Bronchial epithelial cell (primary cell): ENCODE results near the gene PNKP. TPM values are rescaled to one million over a fixed set of nuclear protein-coding genes. Genes with fewer than 3 reads are reported as not detected.
"Not testable (repeated sequence)": the region's sequence is repeated elsewhere in the genome, so short reads cannot be mapped to it uniquely, and the experiment has no call there.

ENCODE experiments used
- DNase-seq: peaks from one replicate; pipeline ENCODE4 v3.0.0-alpha.2; 2010; ENCODE audit warnings: low read depth
- FAIRE-seq: peaks from 2 replicates; lab custom pipeline; 2011; peaks lifted over from hg19 to GRCh38; lab: Jason Lieb, UNC
- H3K27me3 ChIP-seq: 2 replicates; pipeline ENCODE4 v1.5.1; 2011; ENCODE audit warnings: low read length; ENCODE audit not compliant: control insufficient read depth, insufficient read depth
- H3K36me3 ChIP-seq: 2 replicates; pipeline ENCODE4 v1.5.1; 2011; ENCODE audit warnings: low read length; ENCODE audit not compliant: control insufficient read depth, insufficient read depth
- H3K4me3 ChIP-seq: 2 replicates; pipeline ENCODE4 v1.5.1; 2011; ENCODE audit warnings: mild to moderate bottlenecking, low read depth, low read length, control low read depth
- total RNA-seq: library from RNA; depleted of rRNA; stranded (reverse); fragments of >200 nt; gene quantifications from 2 replicates; pipeline ENCODE4 v1.2.1, GENCODE V29; 2014
- TF ChIP-seq, protein P1 (sequence below): IDR thresholded peaks from 2 replicates; pipeline ENCODE4 v1.5.1; 2011; ENCODE audit warnings: mild to moderate bottlenecking, moderate library complexity, low read length, control low read depth, inconsistent platforms; ENCODE audit not compliant: insufficient read depth, severe bottlenecking

PNKP gene
- total RNA-seq, 1 donor from 2014 or later, result 37.9 TPM

GRCh38 chr19:49823472-49823871 lies 43.9 kb downstream of the PNKP start:
- TF ChIP-seq, protein P1, sequence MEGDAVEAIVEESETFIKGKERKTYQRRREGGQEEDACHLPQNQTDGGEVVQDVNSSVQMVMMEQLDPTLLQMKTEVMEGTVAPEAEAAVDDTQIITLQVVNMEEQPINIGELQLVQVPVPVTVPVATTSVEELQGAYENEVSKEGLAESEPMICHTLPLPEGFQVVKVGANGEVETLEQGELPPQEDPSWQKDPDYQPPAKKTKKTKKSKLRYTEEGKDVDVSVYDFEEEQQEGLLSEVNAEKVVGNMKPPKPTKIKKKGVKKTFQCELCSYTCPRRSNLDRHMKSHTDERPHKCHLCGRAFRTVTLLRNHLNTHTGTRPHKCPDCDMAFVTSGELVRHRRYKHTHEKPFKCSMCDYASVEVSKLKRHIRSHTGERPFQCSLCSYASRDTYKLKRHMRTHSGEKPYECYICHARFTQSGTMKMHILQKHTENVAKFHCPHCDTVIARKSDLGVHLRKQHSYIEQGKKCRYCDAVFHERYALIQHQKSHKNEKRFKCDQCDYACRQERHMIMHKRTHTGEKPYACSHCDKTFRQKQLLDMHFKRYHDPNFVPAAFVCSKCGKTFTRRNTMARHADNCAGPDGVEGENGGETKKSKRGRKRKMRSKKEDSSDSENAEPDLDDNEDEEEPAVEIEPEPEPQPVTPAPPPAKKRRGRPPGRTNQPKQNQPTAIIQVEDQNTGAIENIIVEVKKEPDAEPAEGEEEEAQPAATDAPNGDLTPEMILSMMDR, result no peak
- Histone ChIP-seq H3K4me3 (no peak overlapping the region), H3K36me3 (peaks cover 13% of the 10 kb centered on the region), H3K27me3 (no peaks in the 10 kb centered on the region)
- DNase-seq, result no peak
- FAIRE-seq, result peak; percentile 68

GRCh38 chr19:49820125-49820524 lies 47.3 kb downstream of the PNKP start:
- TF ChIP-seq, protein P1, result no peak
- DNase-seq (no peak), FAIRE-seq (no peak)
- H3K36me3 ChIP-seq, result peaks cover 12% of the 10 kb centered on the region
- H3K27me3 ChIP-seq, result no peaks in the 10 kb centered on the region
- H3K4me3 ChIP-seq, result no peak overlapping the region

GRCh38 chr19:49819452-49820115 lies 47.8 kb downstream of the PNKP start:
- H3K27me3 ChIP-seq, FAIRE-seq: not testable (repeated sequence)

GRCh38 chr19:49818649-49819370 lies 48.6 kb downstream of the PNKP start:
- DNase-seq, result no peak
- H3K36me3 ChIP-seq, result peaks cover 10% of the 10 kb centered on the region
- H3K27me3 ChIP-seq, result no peaks in the 10 kb centered on the region
- peak overlapping the region; percentile 63 for H3K4me3 ChIP-seq
- no peak for FAIRE-seq
- TF ChIP-seq, protein P1, result no peak

More at GRCh38 chr19:49819452-49820115, 47.8 kb downstream of the PNKP start:
- peak overlapping the region; percentile 63 for H3K4me3 ChIP-seq
- peaks cover 12% of the 10 kb centered on the region for H3K36me3 ChIP-seq
- DNase-seq, result not testable (repeated sequence)

GRCh38 chr19:49817964-49818648 lies 49.3 kb downstream of the PNKP start, which contains the start of gene MED25:
Gene MED25, plus strand, starts transcription at chr19:49818289. Its CDS starts 53 bp downstream, at chr19:49818342.
- H3K4me3 ChIP-seq, result peak within 1 kb of the TSS; percentile 63
- no peak for FAIRE-seq
- no peaks in the 10 kb centered on the region for H3K27me3 ChIP-seq
- H3K36me3 ChIP-seq, result peaks cover 3% of the 10 kb centered on the region
- DNase-seq, result peak; percentile 71
- TF ChIP-seq, protein P1, result peak; percentile 20

- no peak overlapping the region for H3K4me3 ChIP-seq
- FAIRE-seq (no peak), DNase-seq (no peak)
- no peaks in the 10 kb centered on the region for H3K27me3 ChIP-seq
- peaks cover 3% of the 10 kb centered on the region for H3K36me3 ChIP-seq
- TF ChIP-seq, protein P1, result no peak
Observed at GRCh38 chr19:49816590-49816989, 50.8 kb downstream of the PNKP start.
